ENCODE measurements around the gene FBP2.

- no peak for TF ChIP-seq CTCF (conservative IDR thresholded peaks at IDR 0.05; ENCODE audit: low read length)
- TF ChIP-seq EZH2phosphoT487 (IDR thresholded peaks at IDR 0.05; ENCODE audit: borderline replicate concordance, low read depth, low read length): no peak
Observed at GRCh38 chr9:94514722-94515121, 78.9 kb downstream of the FBP2 start.
